Astrocyte (in vitro differentiated cells and primary cell): ENCODE data around the gene FAM210A. TPM values are rescaled to one million over a fixed set of nuclear protein-coding genes. Genes with fewer than 3 reads are reported as not detected.

Experiments
- DNase-seq: peaks from one replicate; pipeline ENCODE4 v3.0.0-alpha.2; 2010; ENCODE audit warnings: low read depth
- FAIRE-seq: peaks from 2 replicates; lab custom pipeline; 2011; peaks lifted over from hg19 to GRCh38; lab: Jason Lieb, UNC
- H2AFZ ChIP-seq: 2 replicates; pipeline ENCODE4 v1.6.0; 2012; ENCODE audit warnings: low read depth, low read length, inconsistent platforms
- H3K27ac ChIP-seq: 2 replicates; pipeline ENCODE4 v1.5.1; 2011; ENCODE audit warnings: low read depth, low read length, inconsistent platforms
- H3K27me3 ChIP-seq: 2 replicates; pipeline ENCODE4 v1.6.0; 2011; ENCODE audit warnings: low read length, inconsistent platforms; ENCODE audit not compliant: insufficient read depth
- H3K36me3 ChIP-seq: 2 replicates; pipeline ENCODE4 v1.5.1; 2011; ENCODE audit warnings: low read length, inconsistent platforms; ENCODE audit not compliant: insufficient read depth
- H3K4me1 ChIP-seq: 2 replicates; pipeline ENCODE4 v1.5.1; 2011; ENCODE audit warnings: low read length, inconsistent platforms; ENCODE audit not compliant: insufficient read depth
- H3K4me2 ChIP-seq: 2 replicates; pipeline ENCODE4 v1.6.0; 2012; ENCODE audit warnings: low read length, inconsistent platforms
- H3K4me3 ChIP-seq: 2 replicates; pipeline ENCODE4 v1.5.1; 2011; ENCODE audit warnings: low read depth, mild to moderate bottlenecking, low read length, inconsistent platforms; ENCODE audit not compliant: insufficient read depth
- H3K79me2 ChIP-seq: 2 replicates; pipeline ENCODE4 v1.6.0; 2012; ENCODE audit warnings: mild to moderate bottlenecking, low read length, inconsistent platforms; ENCODE audit not compliant: insufficient read depth
- H3K9ac ChIP-seq: 2 replicates; pipeline ENCODE4 v1.6.0; 2012; ENCODE audit warnings: mild to moderate bottlenecking, low read length, inconsistent platforms
- H3K9me3 ChIP-seq: 2 replicates; pipeline ENCODE4 v1.5.1; 2012; ENCODE audit warnings: low read depth, mild to moderate bottlenecking, low read length, inconsistent platforms; ENCODE audit not compliant: insufficient read depth
- H4K20me1 ChIP-seq: 2 replicates; pipeline ENCODE4 v1.6.0; 2012; ENCODE audit warnings: low read length, inconsistent platforms; ENCODE audit not compliant: insufficient read depth
- H3K27ac Mint-ChIP-seq: one replicate; pipeline ENCODE4 v1.8.0; 2021; ENCODE audit warnings: mild to moderate bottlenecking, mixed read lengths; ENCODE audit not compliant: unreplicated experiment
- H3K27me3 Mint-ChIP-seq: one replicate; pipeline ENCODE4 v1.8.0; 2021; ENCODE audit warnings: low read depth, mixed read lengths; ENCODE audit not compliant: unreplicated experiment
- H3K36me3 Mint-ChIP-seq: one replicate; pipeline ENCODE4 v1.8.0; 2021; ENCODE audit warnings: low read depth, mixed read lengths; ENCODE audit not compliant: unreplicated experiment
- H3K4me1 Mint-ChIP-seq: one replicate; pipeline ENCODE4 v1.8.0; 2021; ENCODE audit warnings: low read depth, mixed read lengths; ENCODE audit not compliant: unreplicated experiment
- H3K4me3 Mint-ChIP-seq: one replicate; pipeline ENCODE4 v1.8.0; 2021; ENCODE audit warnings: mild to moderate bottlenecking, moderate library complexity, mixed read lengths; ENCODE audit not compliant: unreplicated experiment
- H3K9me3 Mint-ChIP-seq: one replicate; pipeline ENCODE4 v1.8.0; 2021; ENCODE audit warnings: mild to moderate bottlenecking, mixed read lengths; ENCODE audit not compliant: unreplicated experiment
- CTCF ChIP-seq: IDR thresholded peaks from 2 replicates; pipeline ENCODE4 v1.5.1; 2011; ENCODE audit warnings: low read depth, mild to moderate bottlenecking, inconsistent platforms, low read length, moderate library complexity; ENCODE audit not compliant: insufficient read depth
- EZH2 ChIP-seq: IDR thresholded peaks from 2 replicates; pipeline ENCODE4 v1.6.1; 2012; ENCODE audit warnings: mild to moderate bottlenecking, low read length, inconsistent platforms; ENCODE audit not compliant: insufficient read depth
- total RNA-seq: library from RNA; stranded (reverse); gene quantifications from 2 replicates; pipeline ENCODE4 v1.2.1, GENCODE V29; 2021

The FAM210A gene
- total RNA-seq, 1 donor from 2014 or later, result 21.9 TPM

DNA sequence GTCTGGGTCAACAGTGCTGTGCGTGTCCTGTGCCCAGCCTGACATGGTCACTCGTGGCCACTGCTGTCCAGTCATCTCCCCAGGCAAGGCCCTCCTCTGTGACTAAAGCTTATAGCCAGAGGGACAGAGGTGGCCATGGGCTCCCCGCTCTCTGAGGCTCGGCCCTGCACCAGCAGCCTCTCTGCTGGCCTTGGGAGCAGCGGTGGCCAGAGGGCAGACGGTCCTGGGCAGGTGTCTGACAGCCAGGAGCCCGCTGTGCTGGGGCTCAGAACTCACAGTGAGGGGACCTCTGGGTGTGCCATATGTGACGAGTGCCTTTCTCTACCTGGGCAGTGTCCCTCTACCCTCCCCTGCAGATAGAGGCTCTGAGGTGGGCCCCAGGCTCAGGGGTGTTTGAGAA lies 98.7 kb downstream of the FAM210A start:
- H3K27ac Mint-ChIP-seq, result no peak overlapping the region
- H3K36me3 Mint-ChIP-seq, result peaks cover 7% of the 10 kb centered on the region
- H3K27me3 Mint-ChIP-seq, result peaks cover 28% of the 10 kb centered on the region
- Histone ChIP-seq H3K9ac (no peak overlapping the region), H4K20me1 (no peaks in the 10 kb centered on the region), H3K4me2 (no peak overlapping the region), H3K36me3 (no peaks in the 10 kb centered on the region), H3K79me2 (no peaks in the 10 kb centered on the region), H3K27me3 (peaks cover 3% of the 10 kb centered on the region), H3K27ac (no peak overlapping the region), H3K4me3 (no peak overlapping the region), H2AFZ (no peak overlapping the region), H3K4me1 (no peaks in the 10 kb centered on the region), H3K9me3 (peaks cover 5% of the 10 kb centered on the region)
- H3K4me1 Mint-ChIP-seq, result peaks cover 20% of the 10 kb centered on the region
- no peak overlapping the region for H3K4me3 Mint-ChIP-seq
- no peak for DNase-seq
- no peak for FAIRE-seq
- no peaks in the 10 kb centered on the region for H3K9me3 Mint-ChIP-seq
- no peak for TF ChIP-seq EZH2
- no peak for TF ChIP-seq CTCF

- Histone ChIP-seq H3K4me3 (no peak overlapping the region), H3K27me3 (peaks cover 3% of the 10 kb centered on the region), H3K27ac (no peak overlapping the region), H3K79me2 (no peaks in the 10 kb centered on the region), H4K20me1 (no peaks in the 10 kb centered on the region), H2AFZ (no peak overlapping the region), H3K4me2 (no peak overlapping the region), H3K9me3 (no peaks in the 10 kb centered on the region), H3K4me1 (no peaks in the 10 kb centered on the region), H3K9ac (no peak overlapping the region), H3K36me3 (no peaks in the 10 kb centered on the region)
- H3K9me3 Mint-ChIP-seq, result no peaks in the 10 kb centered on the region
- H3K4me1 Mint-ChIP-seq, result peaks cover 20% of the 10 kb centered on the region
- peaks cover 37% of the 10 kb centered on the region for H3K27me3 Mint-ChIP-seq
- H3K4me3 Mint-ChIP-seq, result no peak overlapping the region
- no peak for TF ChIP-seq CTCF
- TF ChIP-seq EZH2, result no peak
- DNase-seq (no peak), FAIRE-seq (no peak)
- H3K36me3 Mint-ChIP-seq, result peaks cover 8% of the 10 kb centered on the region
- no peak overlapping the region for H3K27ac Mint-ChIP-seq
Observed at GRCh38 chr18:13626544-13626908, 99.8 kb downstream of the FAM210A start.

DNA sequence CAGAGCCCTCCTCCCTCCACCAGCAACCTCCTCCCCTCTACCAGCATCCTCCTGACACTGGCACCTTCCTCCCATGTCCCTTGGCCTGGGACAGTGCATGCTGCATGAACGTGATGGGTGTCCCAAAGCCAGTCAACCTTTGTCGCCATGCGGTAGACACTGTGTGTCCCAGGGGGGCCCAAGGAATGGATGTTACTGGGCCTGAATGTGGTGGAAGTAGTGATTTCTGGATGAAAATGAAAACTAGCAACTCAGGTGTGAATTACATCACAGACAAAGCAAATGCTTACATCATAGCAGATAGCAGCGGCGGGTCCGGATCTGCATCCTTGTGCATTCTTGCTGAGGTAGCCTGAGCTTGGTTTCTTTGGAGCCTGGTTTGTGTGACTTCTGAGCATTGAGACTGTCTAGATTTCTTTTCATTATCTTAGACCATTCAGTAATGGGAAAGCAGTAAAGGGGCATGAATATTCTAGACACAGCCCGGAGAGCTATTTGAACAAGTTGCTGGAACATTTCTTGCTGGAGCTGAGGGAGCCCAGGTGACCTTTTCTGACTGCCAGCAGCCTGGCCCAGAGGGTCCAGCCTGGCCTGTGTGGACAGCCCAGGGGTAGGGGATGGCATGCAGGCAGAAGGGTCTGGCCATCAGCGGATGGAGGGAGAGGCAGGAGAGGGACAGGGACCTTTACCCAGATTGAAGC lies 100.4 kb downstream of the FAM210A start:
- H3K4me3 Mint-ChIP-seq, result no peak overlapping the region
- no peaks in the 10 kb centered on the region for H3K9me3 Mint-ChIP-seq
- H4K20me1 ChIP-seq, result no peaks in the 10 kb centered on the region

More for the DNA sequence above, 100.4 kb downstream of the FAM210A start:
- Mint-ChIP-seq H3K4me1 (peaks cover 20% of the 10 kb centered on the region), H3K36me3 (peaks cover 8% of the 10 kb centered on the region), H3K27ac (no peak overlapping the region), H3K27me3 (peaks cover 37% of the 10 kb centered on the region)
- no peaks in the 10 kb centered on the region for H3K9me3 ChIP-seq
- no peak overlapping the region for H3K9ac ChIP-seq
- FAIRE-seq (no peak), DNase-seq (no peak)
- no peaks in the 10 kb centered on the region for H3K79me2 ChIP-seq
- H3K36me3 ChIP-seq, result no peaks in the 10 kb centered on the region
- H3K27me3 ChIP-seq, result peaks cover 3% of the 10 kb centered on the region
- H3K4me2 ChIP-seq, result no peak overlapping the region
- H3K27ac ChIP-seq, result no peak overlapping the region
- TF ChIP-seq CTCF (no peak), EZH2 (no peak)
- no peak overlapping the region for H3K4me3 ChIP-seq
- H3K4me1 ChIP-seq, result no peaks in the 10 kb centered on the region
- no peak overlapping the region for H2AFZ ChIP-seq
